ENCODE data around the gene UBALD1. TPM values are rescaled to one million over a fixed set of nuclear protein-coding genes. Genes with fewer than 3 reads are reported as not detected.
A peak's percentile ranks its signal among the peaks of the same experiment; 100 is the strongest.
"Not testable (repeated sequence)": the region's sequence is repeated elsewhere in the genome, so short reads cannot be mapped to it uniquely, and the experiment has no call there.

The UBALD1 gene
- polyA plus RNA-seq, 1 donor from 2014 or later = 6.7 TPM

- Mint-ChIP-seq H3K4me3 (no peak overlapping the region), H3K4me1 (no peaks in the 10 kb centered on the region), H3K36me3 (no peaks in the 10 kb centered on the region), H3K9me3 (no peaks in the 10 kb centered on the region), H3K27me3 (no peaks in the 10 kb centered on the region), H3K27ac (no peak overlapping the region)
Observed at GRCh38 chr16:4576008-4576407, 38.7 kb downstream of the UBALD1 start.

GRCh38 chr16:4574919-4575705 is 39.6 kb downstream of the UBALD1 start:
- Mint-ChIP-seq H3K27me3 (no peaks in the 10 kb centered on the region), H3K36me3 (no peaks in the 10 kb centered on the region), H3K4me1 (peaks cover 0 to under 1% (median 0%) of the 10 kb centered on the region in 3 donors), H3K4me3 (no peak overlapping the region), H3K9me3 (no peaks in the 10 kb centered on the region), H3K27ac (no peak overlapping the region)

- not testable (repeated sequence) for H3K4me3 Mint-ChIP-seq, H3K27ac Mint-ChIP-seq, H3K36me3 Mint-ChIP-seq, H3K27me3 Mint-ChIP-seq, H3K9me3 Mint-ChIP-seq, H3K4me1 Mint-ChIP-seq
Observed at GRCh38 chr16:4573926-4574325, 40.8 kb downstream of the UBALD1 start.

GRCh38 chr16:4572715-4573114 is 42.0 kb downstream of the UBALD1 start:
- Mint-ChIP-seq H3K9me3 (no peaks in the 10 kb centered on the region), H3K4me3 (no peak overlapping the region), H3K27ac (no peak overlapping the region), H3K27me3 (no peaks in the 10 kb centered on the region), H3K36me3 (no peaks in the 10 kb centered on the region), H3K4me1 (peaks cover 0 to 3% (median 0%) of the 10 kb centered on the region in 3 donors)

- Mint-ChIP-seq H3K9me3 (no peaks in the 10 kb centered on the region), H3K27ac (no peak overlapping the region), H3K4me3 (no peak overlapping the region), H3K36me3 (no peaks in the 10 kb centered on the region), H3K4me1 (peaks cover 2 to 3% (median 3%) of the 10 kb centered on the region in 3 donors), H3K27me3 (no peaks in the 10 kb centered on the region)
Observed at GRCh38 chr16:4570688-4571321, 43.9 kb downstream of the UBALD1 start.

GRCh38 chr16:4570086-4570485 is 44.6 kb downstream of the UBALD1 start:
- Mint-ChIP-seq H3K36me3 (no peaks in the 10 kb centered on the region), H3K9me3 (no peaks in the 10 kb centered on the region), H3K27ac (no peak overlapping the region), H3K4me1 (peaks cover 2 to 3% (median 3%) of the 10 kb centered on the region in 3 donors), H3K4me3 (peak overlapping the region in 1 of 4 donors; percentile 27), H3K27me3 (no peaks in the 10 kb centered on the region)

- Mint-ChIP-seq H3K27me3 (no peaks in the 10 kb centered on the region), H3K4me1 (peaks cover 2 to 3% (median 3%) of the 10 kb centered on the region in 3 donors), H3K36me3 (no peaks in the 10 kb centered on the region), H3K4me3 (no peak overlapping the region), H3K9me3 (no peaks in the 10 kb centered on the region), H3K27ac (no peak overlapping the region)
Observed at GRCh38 chr16:4566144-4566543, 48.5 kb downstream of the UBALD1 start.

GRCh38 chr16:4564661-4565267 is 49.9 kb downstream of the UBALD1 start:
- Mint-ChIP-seq H3K4me1 (peaks cover 0 to 3% (median 2%) of the 10 kb centered on the region in 3 donors), H3K27me3 (no peaks in the 10 kb centered on the region), H3K4me3 (no peak overlapping the region), H3K9me3 (no peaks in the 10 kb centered on the region), H3K36me3 (no peaks in the 10 kb centered on the region), H3K27ac (no peak overlapping the region)

- no peaks in the 10 kb centered on the region for H3K36me3 Mint-ChIP-seq
- no peak overlapping the region for H3K27ac Mint-ChIP-seq
- peaks cover 7% of the 10 kb centered on the region for H3K27me3 Mint-ChIP-seq
- no peak overlapping the region for H3K4me3 Mint-ChIP-seq
- H3K4me1 Mint-ChIP-seq = peaks cover 0 to 3% (median 2%) of the 10 kb centered on the region in 3 donors
- H3K9me3 Mint-ChIP-seq = no peaks in the 10 kb centered on the region
Observed at GRCh38 chr16:4561596-4561995, 53.1 kb downstream of the UBALD1 start.

Other genes with a start within 250 kb of the UBALD1 start
- 0.45 TPM for gene VASN, start 243.0 kb downstream of the UBALD1 start, polyA plus RNA-seq
- gene CORO7, start 198.3 kb downstream of the UBALD1 start, polyA plus RNA-seq = 108 TPM
- 42.7 TPM for gene DNAJA3, start 189.0 kb downstream of the UBALD1 start, polyA plus RNA-seq
- gene NMRAL1, start 140.3 kb downstream of the UBALD1 start, polyA plus RNA-seq = 45.3 TPM
- 75.9 TPM for gene HMOX2, start 138.5 kb downstream of the UBALD1 start, polyA plus RNA-seq
- 28.5 TPM for gene CDIP1, start 76.1 kb downstream of the UBALD1 start, polyA plus RNA-seq
- gene C16orf96, start 58.5 kb downstream of the UBALD1 start, polyA plus RNA-seq = 0.05 TPM
- gene MGRN1, start 9.9 kb upstream of the UBALD1 start, polyA plus RNA-seq = 8.5 TPM
- 74.0 TPM for gene NUDT16L1, start 78.7 kb upstream of the UBALD1 start, polyA plus RNA-seq
- gene ANKS3, start 119.4 kb upstream of the UBALD1 start, polyA plus RNA-seq = 5.3 TPM
- 0.35 TPM for gene DNAAF8, start 119.6 kb upstream of the UBALD1 start, polyA plus RNA-seq
- 17.8 TPM for gene ZNF500, start 152.3 kb upstream of the UBALD1 start, polyA plus RNA-seq
- gene SEPTIN12, start 173.5 kb upstream of the UBALD1 start, polyA plus RNA-seq = not detected
- gene SMIM22, start 180.5 kb upstream of the UBALD1 start, polyA plus RNA-seq = not detected
- gene ROGDI, start 187.7 kb upstream of the UBALD1 start, polyA plus RNA-seq = 4.0 TPM
- gene GLYR1, start 232.4 kb upstream of the UBALD1 start, polyA plus RNA-seq = 44.2 TPM
- gene UBN1, start 232.6 kb upstream of the UBALD1 start, polyA plus RNA-seq = 15.9 TPM

Measured in IgD-negative memory B cell (primary cell).